Retinal pigment epithelial cell (primary cell): ENCODE results near the gene TRIM42.

Experiments used
- DNase-seq: peaks from one replicate; pipeline ENCODE4 v3.0.0-alpha.2; 2010; ENCODE audit warnings: low read depth
- H3K4me3 ChIP-seq: 2 replicates; pipeline ENCODE4 v1.5.1; 2011; ENCODE audit warnings: mild to moderate bottlenecking, low read length, control low read depth, moderate library complexity
- TF ChIP-seq, protein P1 (sequence below): conservative IDR thresholded peaks from 2 replicates; pipeline ENCODE4 v1.5.1; 2011; ENCODE audit warnings: low read depth, low read length, control low read depth, inconsistent platforms

The TRIM42 gene

DNA sequence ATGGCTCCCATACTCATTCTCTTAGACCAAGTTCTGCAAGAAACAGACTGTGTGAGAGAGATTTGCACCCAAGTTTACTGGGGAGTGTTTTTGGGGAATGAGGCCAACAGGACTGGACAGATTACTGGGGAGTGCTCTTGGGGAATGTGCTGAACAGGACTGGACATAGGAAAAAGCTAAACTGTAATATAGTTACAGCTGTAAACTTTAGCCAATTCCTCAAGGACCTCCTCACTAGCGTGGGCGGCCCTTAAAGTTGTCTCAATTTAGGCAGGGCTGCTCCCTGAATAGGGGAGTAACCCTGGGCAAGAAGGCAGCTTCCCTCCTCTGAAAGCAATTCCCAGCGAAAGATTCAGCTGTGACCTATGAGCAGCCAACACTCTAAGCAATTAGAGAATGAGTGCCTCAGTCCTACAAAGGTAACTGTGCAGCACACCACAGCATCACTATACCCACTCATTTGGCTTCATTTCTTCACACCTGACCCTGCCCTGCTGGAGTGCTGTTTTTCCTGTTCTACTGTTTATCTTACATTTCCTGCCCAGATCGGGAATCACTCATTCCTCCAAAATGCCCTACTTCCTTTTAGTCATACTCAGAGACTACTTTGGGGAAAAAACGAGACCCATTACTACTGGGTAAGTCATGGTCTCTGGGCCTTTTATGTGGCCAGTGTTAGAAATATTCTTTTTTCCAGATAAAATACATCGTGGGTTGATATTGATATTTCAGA lies 41.3 kb upstream of the TRIM42 start:
- TF ChIP-seq, protein P1, sequence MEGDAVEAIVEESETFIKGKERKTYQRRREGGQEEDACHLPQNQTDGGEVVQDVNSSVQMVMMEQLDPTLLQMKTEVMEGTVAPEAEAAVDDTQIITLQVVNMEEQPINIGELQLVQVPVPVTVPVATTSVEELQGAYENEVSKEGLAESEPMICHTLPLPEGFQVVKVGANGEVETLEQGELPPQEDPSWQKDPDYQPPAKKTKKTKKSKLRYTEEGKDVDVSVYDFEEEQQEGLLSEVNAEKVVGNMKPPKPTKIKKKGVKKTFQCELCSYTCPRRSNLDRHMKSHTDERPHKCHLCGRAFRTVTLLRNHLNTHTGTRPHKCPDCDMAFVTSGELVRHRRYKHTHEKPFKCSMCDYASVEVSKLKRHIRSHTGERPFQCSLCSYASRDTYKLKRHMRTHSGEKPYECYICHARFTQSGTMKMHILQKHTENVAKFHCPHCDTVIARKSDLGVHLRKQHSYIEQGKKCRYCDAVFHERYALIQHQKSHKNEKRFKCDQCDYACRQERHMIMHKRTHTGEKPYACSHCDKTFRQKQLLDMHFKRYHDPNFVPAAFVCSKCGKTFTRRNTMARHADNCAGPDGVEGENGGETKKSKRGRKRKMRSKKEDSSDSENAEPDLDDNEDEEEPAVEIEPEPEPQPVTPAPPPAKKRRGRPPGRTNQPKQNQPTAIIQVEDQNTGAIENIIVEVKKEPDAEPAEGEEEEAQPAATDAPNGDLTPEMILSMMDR, result no peak
- no peak overlapping the region for H3K4me3 ChIP-seq
- no peak for DNase-seq

DNA sequence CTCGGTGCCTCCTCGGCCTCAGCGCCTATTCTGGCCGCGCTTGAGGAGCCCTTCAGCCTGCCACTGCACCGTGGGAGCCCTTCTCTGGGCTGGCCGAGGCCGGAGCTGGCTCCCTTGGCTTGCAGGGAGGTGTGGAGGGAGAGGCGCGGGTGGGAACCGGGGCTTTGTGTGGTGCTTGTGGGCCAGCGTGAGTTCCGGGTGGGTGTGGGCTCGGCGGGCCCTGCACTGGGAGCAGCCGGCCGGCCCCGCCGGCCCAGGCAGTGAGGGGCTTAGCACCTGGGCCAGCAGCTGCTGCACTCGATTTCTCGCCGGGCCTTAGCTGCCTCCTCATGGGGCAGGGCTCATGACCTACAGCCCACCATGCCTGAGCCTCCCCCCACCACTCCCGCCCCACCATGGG lies 26.6 kb upstream of the TRIM42 start:
- no peak overlapping the region for H3K4me3 ChIP-seq
- TF ChIP-seq, protein P1, result no peak
- no peak for DNase-seq

DNA sequence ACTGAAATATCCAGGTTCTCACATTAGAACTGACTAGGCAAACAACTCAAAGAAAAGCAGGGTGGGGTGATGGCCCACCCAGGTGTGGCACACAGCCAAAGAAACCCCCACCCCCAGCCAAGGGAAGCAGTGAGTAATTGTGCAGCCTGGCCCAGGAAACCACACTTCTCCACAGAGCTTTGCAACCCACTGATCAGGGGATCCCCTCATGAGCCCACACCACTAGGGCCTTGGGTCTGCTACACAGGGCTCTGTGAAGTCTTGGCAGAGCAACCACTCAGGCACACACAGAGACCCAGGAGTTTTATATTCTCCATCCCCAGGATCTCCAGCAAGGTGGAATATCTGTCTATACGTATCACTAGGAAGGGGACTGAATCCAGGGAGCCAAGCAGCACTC lies 22.2 kb upstream of the TRIM42 start:
- no peak for DNase-seq
- TF ChIP-seq, protein P1, result no peak

DNA sequence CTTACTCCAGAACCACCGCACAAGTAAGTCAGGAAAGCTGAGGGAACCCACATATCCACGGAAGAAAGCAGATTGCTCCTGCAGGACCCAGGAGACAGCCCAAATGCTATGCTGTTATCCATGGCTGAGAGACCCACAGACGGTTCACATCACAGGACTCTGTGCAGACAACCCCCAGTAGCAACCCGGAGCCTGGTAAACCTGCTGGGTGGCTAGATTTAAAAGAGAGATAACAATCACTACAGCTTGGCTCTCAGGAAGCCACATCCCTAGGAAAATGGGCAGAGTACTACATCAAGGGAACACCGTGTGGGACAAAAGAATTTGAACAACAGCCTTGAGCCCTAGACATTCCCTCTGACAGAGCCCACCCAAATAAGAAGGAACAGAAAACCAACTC lies 13.8 kb upstream of the TRIM42 start:
- DNase-seq, result no peak
- no peak overlapping the region for H3K4me3 ChIP-seq
- TF ChIP-seq, protein P1, result no peak

More for the DNA sequence above, 22.2 kb upstream of the TRIM42 start:
- no peak overlapping the region for H3K4me3 ChIP-seq

DNA sequence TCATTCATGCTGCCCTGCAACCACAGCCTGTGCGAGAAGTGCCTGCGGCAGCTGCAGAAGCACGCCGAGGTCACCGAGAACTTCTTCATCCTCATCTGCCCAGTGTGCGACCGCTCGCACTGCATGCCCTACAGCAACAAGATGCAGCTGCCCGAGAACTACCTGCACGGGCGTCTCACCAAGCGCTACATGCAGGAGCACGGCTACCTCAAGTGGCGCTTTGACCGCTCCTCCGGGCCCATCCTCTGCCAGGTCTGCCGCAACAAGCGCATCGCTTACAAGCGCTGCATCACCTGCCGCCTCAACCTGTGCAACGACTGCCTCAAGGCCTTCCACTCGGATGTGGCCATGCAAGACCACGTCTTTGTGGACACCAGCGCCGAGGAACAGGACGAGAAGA lies 4.7 kb downstream of the TRIM42 start:
- no peak overlapping the region for H3K4me3 ChIP-seq
- TF ChIP-seq, protein P1, result no peak
- no peak for DNase-seq

DNA sequence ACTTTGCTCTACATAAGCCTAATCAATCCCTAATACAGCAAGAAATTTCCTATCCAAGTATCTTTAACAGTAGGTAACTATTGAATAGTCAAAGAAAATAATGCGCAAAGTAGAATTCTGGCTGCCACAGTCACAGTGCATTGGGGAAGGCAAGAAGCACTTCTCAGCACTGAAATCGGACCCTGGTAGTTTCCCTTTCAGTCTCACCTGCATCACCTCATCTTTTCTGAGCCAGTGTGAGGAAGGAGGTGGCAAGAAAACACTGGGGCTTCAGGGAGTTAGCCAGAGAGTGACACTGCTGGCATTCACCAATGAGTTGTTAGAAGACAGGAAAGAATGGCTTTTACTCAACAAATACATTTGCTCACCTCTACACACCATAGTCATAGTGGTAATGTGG lies 8.3 kb downstream of the TRIM42 start:
- no peak for DNase-seq
- TF ChIP-seq, protein P1, result no peak
- H3K4me3 ChIP-seq, result no peak overlapping the region

DNA sequence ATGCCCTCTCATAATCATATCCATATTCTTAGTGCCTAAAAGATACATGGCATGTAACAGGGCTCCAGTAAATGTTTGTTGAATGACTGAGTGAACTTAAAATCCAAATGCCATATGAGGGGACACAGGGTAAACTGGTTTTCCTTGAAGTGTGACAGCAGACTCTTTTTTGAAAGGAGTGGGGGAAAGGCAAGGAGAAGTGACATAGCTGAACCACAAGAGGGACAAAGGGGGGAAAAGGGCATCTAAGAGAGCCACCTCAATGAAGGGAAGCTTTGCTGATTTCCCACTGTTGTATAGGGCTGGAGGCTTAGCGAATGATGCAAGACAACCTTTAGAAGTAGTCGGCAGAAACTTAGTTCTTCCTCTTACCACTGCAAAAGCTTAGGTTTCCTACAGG lies 9.1 kb downstream of the TRIM42 start:
- H3K4me3 ChIP-seq, result no peak overlapping the region
- TF ChIP-seq, protein P1, result no peak
- DNase-seq, result no peak
